Measurements from ENCODE around the gene CBX7. TPM values are rescaled to one million over a fixed set of nuclear protein-coding genes. Genes with fewer than 3 reads are reported as not detected.

Gene CBX7
- total and polyA plus RNA-seq, 2 of the 8 experiments (the other 6 are each of a cell fraction or from before 2014, with no cell fraction given): 6.9 to 8.7 TPM

DNA sequence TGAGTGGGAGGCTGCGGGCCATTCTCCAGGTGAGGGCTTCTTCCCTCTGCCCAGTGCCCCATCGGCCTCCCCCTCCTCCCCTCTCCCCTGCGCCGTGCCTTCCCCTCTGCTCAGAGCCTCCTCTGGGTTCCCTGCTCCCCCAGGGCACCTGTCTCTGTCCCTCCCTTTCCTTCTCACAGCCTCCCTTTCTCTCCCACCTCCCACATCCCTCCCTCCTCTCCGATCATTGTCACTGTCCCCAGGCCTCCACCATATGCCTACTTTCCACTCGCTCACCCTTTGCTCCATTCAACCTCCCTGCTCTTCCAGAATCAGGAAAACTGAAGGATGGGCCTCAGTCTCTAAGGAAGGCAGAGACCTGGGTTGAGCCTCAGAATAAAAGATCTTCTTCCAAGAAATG, 65.4 kb downstream of the CBX7 start (continued):
- TF ChIP-seq PHF8 (conservative IDR thresholded peaks at IDR 0.05; ENCODE audit: low read depth, low read length): no peak
- no peak for TF ChIP-seq ZNF274 (IDR thresholded peaks at IDR 0.05; ENCODE audit: borderline replicate concordance, extremely low read depth, low read length)
- TF ChIP-seq, protein P1, sequence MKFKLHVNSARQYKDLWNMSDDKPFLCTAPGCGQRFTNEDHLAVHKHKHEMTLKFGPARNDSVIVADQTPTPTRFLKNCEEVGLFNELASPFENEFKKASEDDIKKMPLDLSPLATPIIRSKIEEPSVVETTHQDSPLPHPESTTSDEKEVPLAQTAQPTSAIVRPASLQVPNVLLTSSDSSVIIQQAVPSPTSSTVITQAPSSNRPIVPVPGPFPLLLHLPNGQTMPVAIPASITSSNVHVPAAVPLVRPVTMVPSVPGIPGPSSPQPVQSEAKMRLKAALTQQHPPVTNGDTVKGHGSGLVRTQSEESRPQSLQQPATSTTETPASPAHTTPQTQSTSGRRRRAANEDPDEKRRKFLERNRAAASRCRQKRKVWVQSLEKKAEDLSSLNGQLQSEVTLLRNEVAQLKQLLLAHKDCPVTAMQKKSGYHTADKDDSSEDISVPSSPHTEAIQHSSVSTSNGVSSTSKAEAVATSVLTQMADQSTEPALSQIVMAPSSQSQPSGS (IDR thresholded peaks at IDR 0.05; ENCODE audit: low read length): no peak
- TF ChIP-seq MAFK (IDR thresholded peaks at IDR 0.05; ENCODE audit: low read depth, low read length): no peak
- no peak for TF ChIP-seq TBP (IDR thresholded peaks at IDR 0.05; ENCODE audit: low read depth, low read length)
- no peak for TF ChIP-seq GABPA (IDR thresholded peaks at IDR 0.05; ENCODE audit: borderline replicate concordance, insufficient read depth, low read length)
